K562 treated with DMSO at 1 percent for 48 hours (cell line): ENCODE measurements around the gene AHSP. TPM values are rescaled to one million over a fixed set of nuclear protein-coding genes. Genes with fewer than 3 reads are reported as not detected.

Experiments
- total RNA-seq: library from RNA; unstranded; fragments of 300-600 nt; gene quantifications from 2 replicates; pipeline ENCODE4 v1.2.3, GENCODE V29; 2022; ENCODE audit warnings: low replicate concordance; ENCODE audit errors: extremely low read depth

AHSP gene, protein sequence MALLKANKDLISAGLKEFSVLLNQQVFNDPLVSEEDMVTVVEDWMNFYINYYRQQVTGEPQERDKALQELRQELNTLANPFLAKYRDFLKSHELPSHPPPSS
- total RNA-seq = not detected in 2 replicates

GRCh38 chr16:31527734-31528274, at the start of gene AHSP:
AHSP (plus strand) TSS chr16:31527900; CDS start chr16:31528140, 240 bp downstream.

DNA sequence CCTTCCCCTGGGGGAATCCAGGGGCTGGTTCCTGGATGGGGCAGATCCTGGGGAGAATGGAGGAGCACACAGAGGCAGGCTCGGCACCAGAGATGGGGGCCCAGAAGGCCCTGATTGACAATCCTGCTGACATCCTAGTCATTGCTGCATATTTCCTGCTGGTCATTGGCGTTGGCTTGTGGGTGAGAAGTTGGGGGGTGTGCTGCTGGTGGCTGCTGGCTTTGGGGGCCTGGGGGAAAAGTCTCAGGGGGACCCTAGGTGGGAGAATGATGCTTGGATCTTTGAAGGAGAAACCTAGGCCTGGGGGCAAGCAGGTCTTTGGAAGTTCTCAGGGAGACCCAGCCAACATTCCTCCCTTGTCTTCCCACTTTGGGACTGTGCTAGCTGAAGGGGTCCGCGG, 44.6 kb upstream of the AHSP start, which contains the start of gene SLC5A2:
Gene SLC5A2, plus strand, starts transcription at position 43 of the 400 bp plus-strand sequence. Its CDS starts 14 bp downstream, at position 57.

GRCh38 chr16:31507929-31508705, 19.6 kb upstream of the AHSP start, which contains the start of gene RUSF1:
RUSF1 (minus strand) TSS chr16:31508391; CDS start chr16:31508373, 18 bp downstream.

Other genes with a start within 250 kb of the AHSP start
- not detected in 2 replicates for gene ITGAX, start 172.7 kb upstream of the AHSP start, total RNA-seq
- not detected in 2 replicates for gene ITGAD, start 134.6 kb upstream of the AHSP start, total RNA-seq
- not detected in 2 replicates for gene COX6A2, start 99.5 kb upstream of the AHSP start, total RNA-seq
- not detected in 2 replicates for gene ZNF843, start 85.1 kb upstream of the AHSP start, total RNA-seq
- not detected in 2 replicates for gene ARMC5, start 68.4 kb upstream of the AHSP start, total RNA-seq
- not detected in 2 replicates for gene TGFB1I1, start 55.7 kb upstream of the AHSP start, total RNA-seq
- gene SLC5A2, start 44.8 kb upstream of the AHSP start, total RNA-seq = not detected in 2 replicates
- gene RUSF1, start 19.5 kb upstream of the AHSP start, total RNA-seq = not detected in 2 replicates